SK-N-MC (cell line): Measurements from ENCODE around the gene TBL1X.

Experiments used
- EZH2 ChIP-seq: fragments of 200-600 bp; sonication (generic); IDR thresholded peaks from one replicate; pipeline ENCODE4 v1.6.1; 2017; ENCODE audit warnings: antibody characterized with exemption
- POLR2AphosphoS5 ChIP-seq: IDR thresholded peaks from 2 replicates; pipeline ENCODE4 v1.6.1; 2012; ENCODE audit warnings: mild to moderate bottlenecking, low read depth, low read length, borderline replicate concordance

GRCh38 chrX:9693307-9694001, 228.6 kb downstream of the TBL1X start:
- TF ChIP-seq POLR2AphosphoS5 (no peak), EZH2 (no peak)
